Keratinocyte (primary cell): ENCODE measurements around the gene NEAT1.

Experiments
- EZH2 ChIP-seq: IDR thresholded peaks from one replicate; pipeline ENCODE4 v1.6.1; 2012; ENCODE audit warnings: inconsistent platforms, mild to moderate bottlenecking, low read length, moderate library complexity
- TF ChIP-seq, protein P1 (sequence below), 3 experiments: IDR thresholded peaks in 1 of 3; conservative IDR thresholded peaks in 1 of 3; optimal IDR thresholded peaks in 1 of 3; 2 replicates in 2 of 3; 3 replicates in 1 of 3; pipeline versions ENCODE3 to v1.5.1; 2011; ENCODE audit warnings: low read length in 3 of 3, mild to moderate bottlenecking in 3 of 3, moderate library complexity in 2 of 3, control low read depth in 1 of 3, inconsistent platforms in 1 of 3; ENCODE audit not compliant: insufficient read depth in 2 of 3; ENCODE audit errors: extremely low read depth in 1 of 3

DNA sequence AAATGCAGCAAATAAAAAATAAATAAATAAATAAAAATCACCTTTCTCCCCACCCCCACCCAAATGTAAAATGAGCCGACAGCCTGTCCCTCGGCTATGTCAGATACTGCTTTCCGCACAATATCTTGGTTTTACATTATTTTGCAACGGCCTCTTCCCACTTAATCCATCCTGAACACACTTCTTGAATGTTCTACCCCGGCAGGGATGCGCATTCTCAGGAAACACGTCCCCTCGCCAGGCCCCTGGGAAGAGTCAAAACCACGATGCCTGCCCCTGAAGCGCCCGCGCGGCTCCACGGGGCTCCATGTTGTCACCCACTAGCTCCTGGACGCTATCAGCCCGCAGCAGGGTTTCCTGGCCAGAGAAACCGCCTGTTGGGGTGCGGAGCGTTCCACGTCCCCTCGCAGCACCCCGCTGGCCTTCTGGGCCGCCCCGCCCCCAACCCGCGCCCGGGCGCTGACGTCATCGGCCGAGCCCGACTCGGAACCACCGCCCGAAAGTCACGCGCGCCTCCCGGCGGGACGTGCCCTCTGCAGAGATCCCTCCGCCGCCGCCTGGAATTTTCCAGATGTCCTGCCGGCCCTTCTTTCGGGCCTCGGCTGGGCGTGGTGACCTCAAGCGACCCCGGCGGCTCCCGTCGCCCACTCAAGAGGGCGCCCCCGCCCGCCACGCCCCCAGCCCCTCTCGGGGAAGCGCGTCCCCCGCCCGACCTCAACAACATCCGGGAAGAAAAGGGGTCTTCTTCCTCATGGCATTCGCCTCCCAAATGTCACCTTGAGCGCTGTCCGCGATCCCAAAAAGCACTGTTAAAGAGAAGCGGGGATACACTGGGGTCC lies 585 bp upstream of the NEAT1 start:
- TF ChIP-seq, protein P1, sequence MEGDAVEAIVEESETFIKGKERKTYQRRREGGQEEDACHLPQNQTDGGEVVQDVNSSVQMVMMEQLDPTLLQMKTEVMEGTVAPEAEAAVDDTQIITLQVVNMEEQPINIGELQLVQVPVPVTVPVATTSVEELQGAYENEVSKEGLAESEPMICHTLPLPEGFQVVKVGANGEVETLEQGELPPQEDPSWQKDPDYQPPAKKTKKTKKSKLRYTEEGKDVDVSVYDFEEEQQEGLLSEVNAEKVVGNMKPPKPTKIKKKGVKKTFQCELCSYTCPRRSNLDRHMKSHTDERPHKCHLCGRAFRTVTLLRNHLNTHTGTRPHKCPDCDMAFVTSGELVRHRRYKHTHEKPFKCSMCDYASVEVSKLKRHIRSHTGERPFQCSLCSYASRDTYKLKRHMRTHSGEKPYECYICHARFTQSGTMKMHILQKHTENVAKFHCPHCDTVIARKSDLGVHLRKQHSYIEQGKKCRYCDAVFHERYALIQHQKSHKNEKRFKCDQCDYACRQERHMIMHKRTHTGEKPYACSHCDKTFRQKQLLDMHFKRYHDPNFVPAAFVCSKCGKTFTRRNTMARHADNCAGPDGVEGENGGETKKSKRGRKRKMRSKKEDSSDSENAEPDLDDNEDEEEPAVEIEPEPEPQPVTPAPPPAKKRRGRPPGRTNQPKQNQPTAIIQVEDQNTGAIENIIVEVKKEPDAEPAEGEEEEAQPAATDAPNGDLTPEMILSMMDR (optimal IDR thresholded peaks at IDR 0.05 in 1 of 3, IDR thresholded peaks at IDR 0.05 in 1 of 3, conservative IDR thresholded peaks at IDR 0.05 in 1 of 3; ENCODE audit: extremely low read depth in 1 of 3, insufficient read depth in 2 of 3, low read length in 3 of 3): no peak
- TF ChIP-seq EZH2: no peak
